ENCODE measurements around the gene EIF4A2.

Gene EIF4A2

DNA sequence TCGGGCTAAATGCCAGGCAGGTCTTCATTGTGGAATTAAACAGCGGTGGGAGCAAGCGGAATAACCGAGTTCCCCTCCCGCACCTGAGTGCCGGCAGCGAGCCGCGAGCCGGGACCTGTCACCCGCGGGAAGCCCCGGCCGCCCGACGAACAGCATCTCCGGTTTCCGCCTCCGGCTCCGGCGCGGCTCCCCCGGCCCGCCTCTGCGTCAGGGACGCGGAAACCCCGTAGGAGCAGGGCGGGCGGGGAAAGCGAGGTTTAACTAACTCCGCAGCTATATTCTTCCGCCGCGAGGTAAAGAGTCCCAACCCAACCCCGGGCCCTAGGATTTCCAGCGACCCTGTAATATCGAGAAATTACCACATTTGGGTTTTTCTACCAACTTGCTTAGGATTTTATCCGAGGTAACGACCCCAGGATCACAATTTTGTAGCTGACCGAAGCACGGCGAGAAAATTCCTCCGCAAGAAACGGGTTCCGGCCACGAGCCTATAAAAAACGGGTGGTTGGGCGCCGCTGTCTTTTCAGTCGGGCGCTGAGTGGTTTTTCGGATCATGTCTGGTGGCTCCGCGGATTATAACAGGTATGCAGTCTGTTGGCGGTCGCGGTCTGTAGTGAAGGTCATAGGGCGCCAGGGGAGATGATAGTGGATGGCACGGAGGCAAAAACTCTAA is at the start of gene EIF4A2:
TSS of gene EIF4A2 (plus strand) at position 520 of the 673 bp plus-strand sequence. CDS start at position 554, 34 bp downstream.
- Histone ChIP-seq H3K4me3 (ENCODE audit: low read depth in 1 of 2, low read length in 2 of 2) (peak within 1 kb of the TSS; percentile 100), H3K9me3 (ENCODE audit: control insufficient read depth in 1 of 2, low read length in 2 of 2) (no peaks in the 10 kb centered on the region), H3K4me1 (ENCODE audit: control insufficient read depth in 1 of 2, insufficient read depth in 2 of 2, low read length in 2 of 2) (peaks cover 36 to 38% of the 10 kb centered on the region in 2 donors), H3K27ac (ENCODE audit: low read depth, low read length) (peak within 1 kb of the TSS; percentile 99), H3K27me3 (ENCODE audit: control insufficient read depth in 1 of 2, insufficient read depth in 2 of 2, low read length in 2 of 2) (no peaks in the 10 kb centered on the region), H3K9ac (ENCODE audit: low read depth in 1 of 2, low read length in 2 of 2) (peak within 1 kb of the TSS; percentile 100), H3K36me3 (ENCODE audit: control insufficient read depth in 1 of 2, insufficient read depth in 2 of 2, low read length in 2 of 2) (peaks cover 41% of the 10 kb centered on the region in 2 donors)

DNA sequence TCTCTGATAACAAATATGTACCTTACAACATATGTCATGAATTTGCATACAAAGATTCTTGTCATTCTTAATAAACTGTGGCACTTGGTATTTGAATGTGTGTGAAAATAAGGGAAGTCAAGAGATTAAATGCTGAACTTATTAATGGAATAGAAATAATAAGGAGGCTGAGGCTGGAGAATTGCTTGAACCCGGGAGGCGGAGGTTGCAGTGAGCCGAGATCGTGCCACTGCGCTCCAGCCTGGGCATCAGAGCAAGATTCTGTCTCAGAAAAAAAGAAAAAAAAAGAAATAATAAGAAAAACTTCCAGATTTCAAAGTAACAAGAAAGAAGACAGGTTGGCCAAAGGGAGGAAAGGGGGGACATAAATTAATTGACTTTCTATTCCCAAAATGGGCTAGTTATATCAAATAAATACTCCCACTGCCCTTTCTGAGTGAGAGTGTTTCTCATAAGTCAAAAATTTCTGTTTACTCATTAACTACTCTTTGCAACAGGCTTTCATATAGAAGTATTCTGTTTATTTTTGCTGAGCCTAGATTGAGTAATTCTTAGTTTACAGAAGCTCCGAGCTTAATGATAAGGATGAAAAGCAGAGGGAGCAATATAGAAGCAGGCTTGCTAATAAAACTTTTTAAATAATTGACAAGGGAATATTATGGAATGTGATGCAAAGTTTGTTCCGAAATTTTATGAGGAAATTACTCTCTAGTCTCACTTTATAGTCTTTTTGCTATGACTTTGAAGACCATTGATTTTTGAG is 40.6 kb upstream of the EIF4A2 start:
- H3K9ac ChIP-seq (ENCODE audit: low read depth in 1 of 2, low read length in 2 of 2) = no peak overlapping the region
- H3K9me3 ChIP-seq (ENCODE audit: control insufficient read depth in 1 of 2, low read length in 2 of 2) = no peaks in the 10 kb centered on the region
- no peaks in the 10 kb centered on the region for H3K27me3 ChIP-seq (ENCODE audit: control insufficient read depth in 1 of 2, insufficient read depth in 2 of 2, low read length in 2 of 2)
- H3K36me3 ChIP-seq (ENCODE audit: control insufficient read depth in 1 of 2, insufficient read depth in 2 of 2, low read length in 2 of 2) = no peaks in the 10 kb centered on the region
- no peak overlapping the region for H3K27ac ChIP-seq (ENCODE audit: low read depth, low read length)
- peaks cover 12 to 27% of the 10 kb centered on the region in 2 donors for H3K4me1 ChIP-seq (ENCODE audit: control insufficient read depth in 1 of 2, insufficient read depth in 2 of 2, low read length in 2 of 2)
- H3K4me3 ChIP-seq (ENCODE audit: low read depth in 1 of 2, low read length in 2 of 2) = no peak overlapping the region

DNA sequence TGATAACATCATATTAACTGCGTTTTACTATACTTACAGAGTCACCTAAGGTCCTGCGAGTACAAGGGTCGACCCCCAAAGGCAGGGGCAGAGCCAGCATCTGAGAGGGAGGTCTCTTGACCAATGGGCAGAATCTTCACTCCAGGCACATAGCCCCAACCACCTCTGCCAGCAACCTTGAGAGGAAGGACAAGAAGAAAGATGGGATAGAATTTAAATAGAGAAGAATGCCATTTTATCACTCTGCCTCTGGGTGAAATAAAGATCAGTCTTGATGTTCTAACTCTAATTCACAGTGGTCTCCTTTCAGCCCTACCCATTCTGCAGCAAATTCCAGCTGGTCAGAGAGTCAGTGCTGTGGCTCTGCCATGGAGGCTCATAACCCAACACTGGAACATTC is 39.7 kb upstream of the EIF4A2 start:
- peaks cover 12 to 27% of the 10 kb centered on the region in 2 donors for H3K4me1 ChIP-seq (ENCODE audit: control insufficient read depth in 1 of 2, insufficient read depth in 2 of 2, low read length in 2 of 2)
- no peaks in the 10 kb centered on the region for H3K9me3 ChIP-seq (ENCODE audit: control insufficient read depth in 1 of 2, low read length in 2 of 2)
- no peaks in the 10 kb centered on the region for H3K36me3 ChIP-seq (ENCODE audit: control insufficient read depth in 1 of 2, insufficient read depth in 2 of 2, low read length in 2 of 2)
- H3K27ac ChIP-seq (ENCODE audit: low read depth, low read length) = no peak overlapping the region
- no peak overlapping the region for H3K9ac ChIP-seq (ENCODE audit: low read depth in 1 of 2, low read length in 2 of 2)
- H3K4me3 ChIP-seq (ENCODE audit: low read depth in 1 of 2, low read length in 2 of 2) = no peak overlapping the region
- no peaks in the 10 kb centered on the region for H3K27me3 ChIP-seq (ENCODE audit: control insufficient read depth in 1 of 2, insufficient read depth in 2 of 2, low read length in 2 of 2)

DNA sequence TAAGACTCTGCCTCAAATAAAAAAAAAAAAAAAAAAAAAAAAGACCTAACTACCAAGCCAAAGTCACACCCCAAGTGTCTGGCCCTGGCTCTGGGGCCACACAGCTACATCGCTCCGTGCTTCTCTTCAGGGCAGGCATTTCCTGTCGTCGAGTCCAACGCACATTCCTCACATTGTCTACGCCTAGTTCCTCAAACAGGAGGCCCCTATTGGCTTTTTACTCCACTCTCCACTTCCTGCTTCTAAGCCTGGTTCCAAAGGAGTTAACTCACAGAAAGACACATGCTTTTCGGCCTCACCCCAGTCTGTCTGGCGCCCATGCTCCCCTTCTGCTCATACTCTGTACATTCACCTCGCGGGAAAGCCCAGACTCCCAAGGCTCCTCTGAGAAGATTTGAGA is 37.4 kb upstream of the EIF4A2 start:
- H3K27ac ChIP-seq (ENCODE audit: low read depth, low read length) = peak overlapping the region; percentile 2
- no peaks in the 10 kb centered on the region for H3K9me3 ChIP-seq (ENCODE audit: control insufficient read depth in 1 of 2, low read length in 2 of 2)
- no peak overlapping the region for H3K4me3 ChIP-seq (ENCODE audit: low read depth in 1 of 2, low read length in 2 of 2)
- H3K36me3 ChIP-seq (ENCODE audit: control insufficient read depth in 1 of 2, insufficient read depth in 2 of 2, low read length in 2 of 2) = no peaks in the 10 kb centered on the region
- H3K9ac ChIP-seq (ENCODE audit: low read depth in 1 of 2, low read length in 2 of 2) = no peak overlapping the region
- H3K4me1 ChIP-seq (ENCODE audit: control insufficient read depth in 1 of 2, insufficient read depth in 2 of 2, low read length in 2 of 2) = peaks cover 12 to 27% of the 10 kb centered on the region in 2 donors
- H3K27me3 ChIP-seq (ENCODE audit: control insufficient read depth in 1 of 2, insufficient read depth in 2 of 2, low read length in 2 of 2) = no peaks in the 10 kb centered on the region

DNA sequence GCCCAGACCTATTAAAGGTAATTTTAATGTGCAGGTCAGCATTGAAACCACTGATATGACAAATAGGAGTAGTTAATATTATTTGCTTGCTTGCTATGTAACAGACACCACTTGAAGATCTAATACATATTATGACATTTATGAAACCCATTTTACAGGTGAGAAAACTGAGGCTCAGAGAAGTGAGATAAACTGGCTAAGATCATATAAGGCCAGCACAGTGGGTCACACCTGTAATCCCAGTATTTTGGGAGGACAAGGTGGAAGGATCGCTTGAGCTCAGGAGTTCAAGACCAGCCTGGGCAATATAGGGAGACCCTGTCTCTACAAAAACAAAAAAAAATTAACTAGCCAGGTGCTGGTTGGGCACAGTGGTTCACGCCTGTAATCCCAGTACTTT is 33.1 kb upstream of the EIF4A2 start:
- Histone ChIP-seq H3K27me3 (ENCODE audit: control insufficient read depth in 1 of 2, insufficient read depth in 2 of 2, low read length in 2 of 2) (no peaks in the 10 kb centered on the region), H3K4me3 (ENCODE audit: low read depth in 1 of 2, low read length in 2 of 2) (no peak overlapping the region), H3K27ac (ENCODE audit: low read depth, low read length) (no peak overlapping the region), H3K9ac (ENCODE audit: low read depth in 1 of 2, low read length in 2 of 2) (no peak overlapping the region), H3K4me1 (ENCODE audit: control insufficient read depth in 1 of 2, insufficient read depth in 2 of 2, low read length in 2 of 2) (peaks cover 2 to 6% of the 10 kb centered on the region in 2 donors), H3K9me3 (ENCODE audit: control insufficient read depth in 1 of 2, low read length in 2 of 2) (no peaks in the 10 kb centered on the region), H3K36me3 (ENCODE audit: control insufficient read depth in 1 of 2, insufficient read depth in 2 of 2, low read length in 2 of 2) (no peaks in the 10 kb centered on the region)

DNA sequence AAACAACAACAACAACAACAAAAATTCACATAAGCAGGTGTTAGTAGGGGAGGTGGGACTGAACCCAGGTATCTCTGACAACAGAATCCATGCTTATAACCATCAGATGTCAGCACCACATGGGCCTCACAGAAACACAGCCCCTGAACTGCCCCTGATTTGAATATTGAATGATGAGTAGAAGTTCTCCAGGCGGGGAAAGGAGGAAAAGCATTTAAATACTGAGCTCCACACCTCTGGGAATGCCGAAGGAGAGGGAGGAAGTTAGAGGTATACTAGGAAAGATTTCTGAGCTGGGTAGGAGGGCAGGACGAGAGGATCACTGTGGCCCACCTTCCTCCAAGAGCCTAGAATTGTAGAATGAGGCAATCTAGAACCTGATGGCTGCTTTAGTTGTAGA is 31.9 kb upstream of the EIF4A2 start:
- Histone ChIP-seq H3K9ac (ENCODE audit: low read depth in 1 of 2, low read length in 2 of 2) (no peak overlapping the region), H3K9me3 (ENCODE audit: control insufficient read depth in 1 of 2, low read length in 2 of 2) (no peaks in the 10 kb centered on the region), H3K4me1 (ENCODE audit: control insufficient read depth in 1 of 2, insufficient read depth in 2 of 2, low read length in 2 of 2) (peaks cover 0 to 4% of the 10 kb centered on the region in 2 donors), H3K27ac (ENCODE audit: low read depth, low read length) (no peak overlapping the region), H3K4me3 (ENCODE audit: low read depth in 1 of 2, low read length in 2 of 2) (no peak overlapping the region), H3K36me3 (ENCODE audit: control insufficient read depth in 1 of 2, insufficient read depth in 2 of 2, low read length in 2 of 2) (no peaks in the 10 kb centered on the region), H3K27me3 (ENCODE audit: control insufficient read depth in 1 of 2, insufficient read depth in 2 of 2, low read length in 2 of 2) (no peaks in the 10 kb centered on the region)

DNA sequence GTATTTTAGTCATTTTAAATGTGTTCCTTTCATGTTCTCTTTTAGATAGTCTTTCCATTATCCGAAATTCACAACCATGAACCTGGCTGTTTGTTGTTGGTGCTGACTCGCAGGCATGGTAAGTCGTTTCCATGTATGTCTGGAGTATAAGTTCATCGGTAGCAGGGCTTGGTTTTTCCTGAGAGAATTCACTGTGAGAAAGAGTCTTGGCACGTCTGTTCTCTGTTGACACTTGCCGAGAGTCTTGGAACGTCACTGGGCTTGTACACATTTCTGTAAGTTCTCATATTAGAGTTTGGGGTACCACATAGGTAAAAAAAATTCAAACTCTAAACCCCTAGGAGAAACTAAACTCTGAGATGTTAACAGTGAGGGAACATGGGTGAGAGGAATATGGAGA is 29.4 kb upstream of the EIF4A2 start:
- Histone ChIP-seq H3K27ac (ENCODE audit: low read depth, low read length) (no peak overlapping the region), H3K9ac (ENCODE audit: low read depth in 1 of 2, low read length in 2 of 2) (no peak overlapping the region), H3K36me3 (ENCODE audit: control insufficient read depth in 1 of 2, insufficient read depth in 2 of 2, low read length in 2 of 2) (no peaks in the 10 kb centered on the region), H3K9me3 (ENCODE audit: control insufficient read depth in 1 of 2, low read length in 2 of 2) (no peaks in the 10 kb centered on the region), H3K4me3 (ENCODE audit: low read depth in 1 of 2, low read length in 2 of 2) (no peak overlapping the region), H3K27me3 (ENCODE audit: control insufficient read depth in 1 of 2, insufficient read depth in 2 of 2, low read length in 2 of 2) (no peaks in the 10 kb centered on the region), H3K4me1 (ENCODE audit: control insufficient read depth in 1 of 2, insufficient read depth in 2 of 2, low read length in 2 of 2) (peaks cover 0 to 4% of the 10 kb centered on the region in 2 donors)

DNA sequence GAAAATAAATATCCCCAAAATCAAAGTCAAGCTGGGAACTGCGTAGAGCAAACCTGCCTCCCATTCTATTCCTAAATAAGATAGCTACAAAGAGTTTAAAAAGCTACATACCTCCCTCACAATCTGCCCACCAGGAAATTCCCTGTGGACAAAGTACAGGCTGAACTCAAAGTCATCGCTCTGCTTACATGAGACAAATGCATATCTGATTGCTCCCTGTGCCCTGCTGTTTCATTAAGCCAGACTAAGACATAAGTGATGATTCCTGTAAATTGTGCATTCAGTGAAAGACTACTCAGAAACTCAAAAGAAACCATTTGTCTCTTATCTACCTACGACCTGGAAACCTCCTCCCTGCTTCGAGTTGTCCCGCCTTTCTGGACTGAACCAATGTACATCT is 28.5 kb upstream of the EIF4A2 start:
- no peaks in the 10 kb centered on the region for H3K27me3 ChIP-seq (ENCODE audit: control insufficient read depth in 1 of 2, insufficient read depth in 2 of 2, low read length in 2 of 2)

DNA sequence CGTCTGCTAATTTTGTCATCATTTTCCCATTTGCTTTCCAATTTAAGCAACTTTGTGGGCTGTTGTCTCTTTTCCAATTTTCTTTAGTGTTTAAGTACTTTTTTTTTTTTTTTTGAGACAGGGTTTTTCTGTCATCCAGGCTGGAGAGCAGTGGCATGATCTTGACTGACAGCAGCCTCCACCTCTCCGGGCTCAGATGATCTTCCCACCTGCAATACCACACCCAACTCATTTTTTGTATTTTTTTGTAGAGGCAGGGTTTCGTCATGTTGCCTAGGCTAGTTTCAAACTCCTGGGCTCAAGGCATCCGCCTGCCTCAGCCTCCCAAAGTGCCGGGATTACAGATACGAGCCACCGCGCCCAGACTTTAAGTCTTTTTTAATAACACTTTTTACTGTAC is 26.2 kb upstream of the EIF4A2 start:
- Histone ChIP-seq H3K9me3 (ENCODE audit: control insufficient read depth in 1 of 2, low read length in 2 of 2) (no peaks in the 10 kb centered on the region), H3K9ac (ENCODE audit: low read depth in 1 of 2, low read length in 2 of 2) (no peak overlapping the region), H3K4me1 (ENCODE audit: control insufficient read depth in 1 of 2, insufficient read depth in 2 of 2, low read length in 2 of 2) (peaks cover 0 to 4% of the 10 kb centered on the region in 2 donors), H3K4me3 (ENCODE audit: low read depth in 1 of 2, low read length in 2 of 2) (no peak overlapping the region), H3K27ac (ENCODE audit: low read depth, low read length) (no peak overlapping the region), H3K36me3 (ENCODE audit: control insufficient read depth in 1 of 2, insufficient read depth in 2 of 2, low read length in 2 of 2) (no peaks in the 10 kb centered on the region), H3K27me3 (ENCODE audit: control insufficient read depth in 1 of 2, insufficient read depth in 2 of 2, low read length in 2 of 2) (no peaks in the 10 kb centered on the region)

More for the DNA sequence above, 28.5 kb upstream of the EIF4A2 start:
- Histone ChIP-seq H3K4me3 (ENCODE audit: low read depth in 1 of 2, low read length in 2 of 2) (no peak overlapping the region), H3K9me3 (ENCODE audit: control insufficient read depth in 1 of 2, low read length in 2 of 2) (no peaks in the 10 kb centered on the region), H3K9ac (ENCODE audit: low read depth in 1 of 2, low read length in 2 of 2) (no peak overlapping the region), H3K4me1 (ENCODE audit: control insufficient read depth in 1 of 2, insufficient read depth in 2 of 2, low read length in 2 of 2) (peaks cover 0 to 4% of the 10 kb centered on the region in 2 donors), H3K36me3 (ENCODE audit: control insufficient read depth in 1 of 2, insufficient read depth in 2 of 2, low read length in 2 of 2) (no peaks in the 10 kb centered on the region), H3K27ac (ENCODE audit: low read depth, low read length) (no peak overlapping the region)

DNA sequence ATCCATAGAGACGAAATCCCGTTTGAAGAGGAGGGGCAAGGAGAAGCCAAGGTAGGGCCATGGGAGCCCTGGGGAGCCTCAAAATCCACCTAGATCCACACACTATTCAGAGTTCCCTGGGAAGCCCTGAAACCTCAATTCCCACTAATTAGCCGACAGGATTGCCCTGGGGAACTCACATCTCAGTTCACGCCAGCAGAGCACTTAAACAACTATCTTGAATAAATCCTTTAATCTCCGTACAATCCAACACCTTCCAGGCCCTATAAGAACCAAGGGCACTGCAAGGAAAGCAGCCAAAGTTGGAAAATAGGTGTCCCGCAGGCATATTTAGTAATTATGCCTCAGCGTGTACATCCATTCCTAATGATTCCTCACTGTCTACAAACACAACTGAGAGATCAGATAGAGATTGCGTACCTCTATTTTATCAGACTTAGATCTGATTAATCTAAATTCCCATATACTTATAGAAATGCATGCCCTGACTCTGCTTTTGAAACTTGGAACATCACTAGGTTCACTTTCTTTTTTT is 25.6 kb upstream of the EIF4A2 start:
- Histone ChIP-seq H3K4me1 (ENCODE audit: control insufficient read depth in 1 of 2, insufficient read depth in 2 of 2, low read length in 2 of 2) (peaks cover 0 to 4% of the 10 kb centered on the region in 2 donors), H3K4me3 (ENCODE audit: low read depth in 1 of 2, low read length in 2 of 2) (no peak overlapping the region), H3K9ac (ENCODE audit: low read depth in 1 of 2, low read length in 2 of 2) (no peak overlapping the region), H3K9me3 (ENCODE audit: control insufficient read depth in 1 of 2, low read length in 2 of 2) (no peaks in the 10 kb centered on the region), H3K27me3 (ENCODE audit: control insufficient read depth in 1 of 2, insufficient read depth in 2 of 2, low read length in 2 of 2) (no peaks in the 10 kb centered on the region), H3K36me3 (ENCODE audit: control insufficient read depth in 1 of 2, insufficient read depth in 2 of 2, low read length in 2 of 2) (no peaks in the 10 kb centered on the region), H3K27ac (ENCODE audit: low read depth, low read length) (no peak overlapping the region)
